HUES64 (cell line): ENCODE measurements around the gene PLEKHM3.

Experiments used
- H3K27ac ChIP-seq: 2 replicates; pipeline ENCODE4 v1.7.0; 2013; ENCODE audit warnings: low read depth, low read length, inconsistent platforms
- H3K27me3 ChIP-seq: 2 replicates; pipeline ENCODE4 v1.6.1; 2013; ENCODE audit warnings: mild to moderate bottlenecking, low read length; ENCODE audit not compliant: insufficient read depth
- H3K36me3 ChIP-seq: 2 replicates; pipeline ENCODE4 v1.6.1; 2013; ENCODE audit warnings: mild to moderate bottlenecking, low read length; ENCODE audit not compliant: insufficient read depth
- H3K4me1 ChIP-seq: 2 replicates; pipeline ENCODE4 v1.6.1; 2013; ENCODE audit warnings: mild to moderate bottlenecking, low read length, moderate library complexity; ENCODE audit not compliant: insufficient read depth
- H3K4me3 ChIP-seq: 2 replicates; pipeline ENCODE4 v1.5.1; 2013; ENCODE audit warnings: mild to moderate bottlenecking, low read length, moderate library complexity
- H3K9ac ChIP-seq: 2 replicates; pipeline ENCODE4 v1.6.1; 2013; ENCODE audit warnings: mild to moderate bottlenecking, low read depth, low read length
- H3K9me3 ChIP-seq: 2 replicates; pipeline ENCODE4 v1.6.1; 2013; ENCODE audit warnings: low read depth, low read length; ENCODE audit not compliant: insufficient read depth
- WGBS: fragments of 150-250, 120-280 bp; methylation state at CpG from one replicate; pipeline ENCODE4 v1.1.7; 2013; ENCODE audit warnings: missing lambda C conversion rate; 5-methylcytosine and 5-hydroxymethylcytosine counted together

The PLEKHM3 gene

GRCh38 chr2:207867905-207868304 lies 157.4 kb downstream of the PLEKHM3 start:
- WGBS: 92% methylated on average over 1 of the region's 1 CpG
- no peak overlapping the region for H3K9ac ChIP-seq
- H3K36me3 ChIP-seq: no peaks in the 10 kb centered on the region
- no peaks in the 10 kb centered on the region for H3K9me3 ChIP-seq
- no peak overlapping the region for H3K27ac ChIP-seq
- no peak overlapping the region for H3K4me3 ChIP-seq
- no peaks in the 10 kb centered on the region for H3K27me3 ChIP-seq
- peaks cover 8% of the 10 kb centered on the region for H3K4me1 ChIP-seq

- Histone ChIP-seq H3K9ac (no peak overlapping the region), H3K9me3 (no peaks in the 10 kb centered on the region), H3K4me1 (peaks cover 6% of the 10 kb centered on the region), H3K4me3 (no peak overlapping the region), H3K27ac (no peak overlapping the region), H3K36me3 (no peaks in the 10 kb centered on the region), H3K27me3 (no peaks in the 10 kb centered on the region)
- 91% methylated on average over 3 of the region's 3 CpGs for WGBS
These were observed 158.3 kb downstream of the PLEKHM3 start for GRCh38 chr2:207867056-207867455.

- H3K9ac ChIP-seq: no peak overlapping the region
- H3K4me3 ChIP-seq: no peak overlapping the region
- peaks cover 8% of the 10 kb centered on the region for H3K4me1 ChIP-seq
- no peaks in the 10 kb centered on the region for H3K27me3 ChIP-seq
- 86% methylated on average over 5 of the region's 5 CpGs for WGBS
- H3K36me3 ChIP-seq: no peaks in the 10 kb centered on the region
- no peak overlapping the region for H3K27ac ChIP-seq
- no peaks in the 10 kb centered on the region for H3K9me3 ChIP-seq
These were observed 160.1 kb downstream of the PLEKHM3 start for GRCh38 chr2:207865210-207865609.

- WGBS: 96% methylated on average over 10 of the region's 10 CpGs
- H3K9me3 ChIP-seq: no peaks in the 10 kb centered on the region
- H3K36me3 ChIP-seq: no peaks in the 10 kb centered on the region
- H3K9ac ChIP-seq: no peak overlapping the region
- H3K27me3 ChIP-seq: no peaks in the 10 kb centered on the region
- H3K4me1 ChIP-seq: 0 out of 2 replicates have a peak, but pooled peaks cover 3% of the 10 kb centered on the region
- no peak overlapping the region for H3K27ac ChIP-seq
- no peak overlapping the region for H3K4me3 ChIP-seq
These were observed 162.0 kb downstream of the PLEKHM3 start for GRCh38 chr2:207863345-207863744.

DNA sequence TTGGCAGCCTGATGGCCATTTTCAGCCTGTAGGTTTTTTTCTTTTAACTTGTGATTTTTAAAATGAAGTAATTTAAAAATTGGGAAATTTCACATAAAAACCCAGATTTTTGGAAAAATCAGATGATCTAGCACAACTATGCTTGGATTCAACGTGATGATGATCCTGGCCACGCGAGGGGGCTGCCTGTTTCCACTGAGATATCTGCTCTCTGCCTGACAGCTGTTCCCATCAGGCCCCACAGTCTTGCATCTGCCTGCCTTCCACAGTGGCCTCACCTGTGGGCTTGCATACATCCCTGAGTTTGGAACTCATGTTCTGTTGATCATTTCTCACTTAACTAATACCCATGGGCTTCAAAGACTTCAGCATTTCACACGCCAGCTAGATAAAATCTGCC lies 163.5 kb downstream of the PLEKHM3 start:
- Histone ChIP-seq H3K4me1 (0 out of 2 replicates have a peak, but pooled peaks cover 3% of the 10 kb centered on the region), H3K9me3 (no peaks in the 10 kb centered on the region), H3K9ac (no peak overlapping the region), H3K27me3 (no peaks in the 10 kb centered on the region), H3K36me3 (no peaks in the 10 kb centered on the region), H3K27ac (no peak overlapping the region), H3K4me3 (no peak overlapping the region)
- WGBS: 83% methylated on average over 4 of the region's 4 CpGs

- Histone ChIP-seq H3K27ac (no peak overlapping the region), H3K9me3 (no peaks in the 10 kb centered on the region), H3K4me3 (no peak overlapping the region), H3K27me3 (no peaks in the 10 kb centered on the region), H3K4me1 (0 out of 2 replicates have a peak, but pooled peaks cover 3% of the 10 kb centered on the region), H3K36me3 (no peaks in the 10 kb centered on the region), H3K9ac (no peak overlapping the region)
- WGBS: 94% methylated on average over 3 of the region's 3 CpGs
These were observed 164.6 kb downstream of the PLEKHM3 start for GRCh38 chr2:207860685-207861084.

GRCh38 chr2:207855591-207855990 lies 169.7 kb downstream of the PLEKHM3 start:
- H3K9ac ChIP-seq: no peak overlapping the region
- no peaks in the 10 kb centered on the region for H3K27me3 ChIP-seq
- no peak overlapping the region for H3K27ac ChIP-seq
- no peak overlapping the region for H3K4me3 ChIP-seq
- no peaks in the 10 kb centered on the region for H3K9me3 ChIP-seq
- peaks cover 12% of the 10 kb centered on the region; the same call in 1 of the 2 replicates for H3K4me1 ChIP-seq
- WGBS: 79% methylated on average over 3 of the region's 3 CpGs
- no peaks in the 10 kb centered on the region for H3K36me3 ChIP-seq

- H3K27ac ChIP-seq: no peak overlapping the region
- 80% methylated on average over 1 of the region's 2 CpGs for WGBS
- no peaks in the 10 kb centered on the region for H3K36me3 ChIP-seq
- H3K9ac ChIP-seq: no peak overlapping the region
- no peak overlapping the region for H3K4me3 ChIP-seq
- H3K9me3 ChIP-seq: no peaks in the 10 kb centered on the region
- H3K27me3 ChIP-seq: no peaks in the 10 kb centered on the region
- peaks cover 12% of the 10 kb centered on the region; the same call in 1 of the 2 replicates for H3K4me1 ChIP-seq
These were observed 170.6 kb downstream of the PLEKHM3 start for GRCh38 chr2:207854484-207855440.

DNA sequence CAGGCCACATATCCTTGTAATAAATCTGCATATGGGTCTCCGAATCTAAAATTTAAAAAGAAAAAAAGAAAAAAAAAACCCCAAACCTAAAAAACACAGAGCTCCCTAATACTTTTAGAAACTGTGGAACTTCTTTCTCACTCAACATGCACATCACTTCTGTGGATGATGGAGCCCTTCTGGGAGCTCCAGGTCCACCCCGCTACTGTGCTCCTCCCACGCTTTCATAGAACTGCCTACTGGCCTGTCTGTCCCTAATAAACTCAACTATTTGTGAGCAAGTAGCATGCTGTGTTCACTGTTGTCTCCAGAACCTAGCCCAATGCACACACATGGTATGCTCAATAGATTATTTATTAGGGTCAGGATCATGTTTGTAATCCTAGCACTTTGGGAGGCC lies 172.5 kb downstream of the PLEKHM3 start:
- Histone ChIP-seq H3K4me1 (peaks cover 23% of the 10 kb centered on the region; the same call in 1 of the 2 replicates), H3K9ac (no peak overlapping the region), H3K36me3 (no peaks in the 10 kb centered on the region), H3K27ac (no peak overlapping the region), H3K27me3 (no peaks in the 10 kb centered on the region), H3K9me3 (no peaks in the 10 kb centered on the region), H3K4me3 (no peak overlapping the region)
- 97% methylated on average over 3 of the region's 3 CpGs for WGBS

- Histone ChIP-seq H3K9ac (no peak overlapping the region), H3K27me3 (no peaks in the 10 kb centered on the region), H3K27ac (no peak overlapping the region), H3K4me1 (peaks cover 29% of the 10 kb centered on the region; the same call in 1 of the 2 replicates), H3K9me3 (no peaks in the 10 kb centered on the region), H3K4me3 (no peak overlapping the region), H3K36me3 (no peaks in the 10 kb centered on the region)
- WGBS: 88% methylated on average over 1 of the region's 1 CpG
These were observed 175.9 kb downstream of the PLEKHM3 start for GRCh38 chr2:207849443-207849842.

GRCh38 chr2:207848545-207848928 lies 176.8 kb downstream of the PLEKHM3 start:
- Histone ChIP-seq H3K4me3 (no peak overlapping the region), H3K4me1 (peaks cover 27% of the 10 kb centered on the region; the same call in 1 of the 2 replicates), H3K9me3 (no peaks in the 10 kb centered on the region), H3K9ac (no peak overlapping the region), H3K36me3 (no peaks in the 10 kb centered on the region), H3K27ac (no peak overlapping the region), H3K27me3 (no peaks in the 10 kb centered on the region)
- WGBS: 93% methylated on average over 4 of the region's 4 CpGs
